Common myeloid progenitor, CD34-positive (primary cell): ENCODE results near the gene SUZ12. TPM values are rescaled to one million over a fixed set of nuclear protein-coding genes. Genes with fewer than 3 reads are reported as not detected.
"Not testable (repeated sequence)": the region's sequence is repeated elsewhere in the genome, so short reads cannot be mapped to it uniquely, and the experiment has no call there.

Source experiments
- CTCF ChIA-PET: fragments of 350-600 bp; sonication (Branson Sonifier 250); formaldehyde crosslinking; loops from one replicate; lab custom pipeline; 2021; ENCODE audit warnings: antibody characterized with exemption; lab: Charles Lee
- POLR2A ChIA-PET: fragments of 350-600 bp; sonication (Branson Sonifier 250); formaldehyde crosslinking; loops from one replicate; lab custom pipeline; 2021; ENCODE audit warnings: antibody characterized with exemption; lab: Charles Lee
- DNase-seq, 3 donors: peaks; one replicate each; pipeline versions ENCODE4 v3.0.0 to v3.0.0-alpha.2; 2013
- H3K27ac ChIP-seq, 2 experiments: 1 replicate in 1 of 2; 2 replicates in 1 of 2; pipeline ENCODE4 v1.7.0; 2013; ENCODE audit warnings: inconsistent platforms in 2 of 2, low read length in 2 of 2, mild to moderate bottlenecking in 2 of 2, low read depth in 1 of 2, moderate library complexity in 1 of 2; ENCODE audit not compliant: severe bottlenecking in 2 of 2, insufficient read depth in 1 of 2, poor library complexity in 1 of 2
- H3K27me3 ChIP-seq, 5 experiments: replicated peaks in 2 of 5; 1 replicate in 3 of 5; 2 replicates in 2 of 5; pipeline versions ENCODE4 v1.6.1 to v1.7.0; 2013; ENCODE audit warnings: low read length in 4 of 5, mild to moderate bottlenecking in 2 of 5, moderate library complexity in 2 of 5, inconsistent platforms in 1 of 5; ENCODE audit not compliant: insufficient read depth in 5 of 5, control insufficient read depth in 4 of 5
- H3K36me3 ChIP-seq, 4 experiments: 1 replicate in 2 of 4; 2 replicates in 2 of 4; pipeline versions ENCODE4 v1.6.1 to v1.7.0; 2013; ENCODE audit warnings: low read length in 3 of 4, control low read depth in 1 of 4, mild to moderate bottlenecking in 1 of 4; ENCODE audit not compliant: control insufficient read depth in 4 of 4, insufficient read depth in 4 of 4
- H3K4me1 ChIP-seq, 4 experiments: 1 replicate in 3 of 4; 2 replicates in 1 of 4; pipeline versions ENCODE4 v1.6.1 to v1.7.1; 2013; ENCODE audit warnings: low read length in 3 of 4, mild to moderate bottlenecking in 3 of 4, control low read depth in 1 of 4, inconsistent platforms in 1 of 4, moderate library complexity in 1 of 4; ENCODE audit not compliant: control insufficient read depth in 4 of 4, insufficient read depth in 4 of 4; ENCODE audit errors: control extremely low read depth in 1 of 4
- H3K4me3 ChIP-seq, 7 experiments: 1 replicate in 4 of 7; 2 replicates in 3 of 7; pipeline versions ENCODE4 v1.5.1 to v1.7.0; 2013; ENCODE audit warnings: mild to moderate bottlenecking in 7 of 7, low read length in 6 of 7, moderate library complexity in 6 of 7, inconsistent platforms in 2 of 7, low read depth in 2 of 7, control low read depth in 1 of 7; ENCODE audit not compliant: insufficient read depth in 4 of 7, control insufficient read depth in 1 of 7; ENCODE audit errors: extremely low read depth in 1 of 7
- H3K9me3 ChIP-seq, 5 experiments: 1 replicate in 4 of 5; 2 replicates in 1 of 5; pipeline versions ENCODE4 v1.6.1 to v1.7.1; 2013; ENCODE audit warnings: low read length in 4 of 5, mild to moderate bottlenecking in 2 of 5, inconsistent platforms in 1 of 5, low read depth in 1 of 5, moderate library complexity in 1 of 5; ENCODE audit not compliant: control insufficient read depth in 4 of 5, insufficient read depth in 2 of 5; ENCODE audit errors: control extremely low read depth in 1 of 5
- WGBS: methylation state at CpG from one replicate; pipeline ENCODE4 v1.1.5; 2013; ENCODE audit not compliant: insufficient coverage; 5-methylcytosine and 5-hydroxymethylcytosine counted together
- polyA plus RNA-seq: library from polyadenylated mRNA; unstranded; fragments of 120-200 nt; gene quantifications from one replicate; pipeline ENCODE4 v1.2.1, GENCODE V29; 2013

The SUZ12 gene
- polyA plus RNA-seq, result 43.2 TPM

DNA sequence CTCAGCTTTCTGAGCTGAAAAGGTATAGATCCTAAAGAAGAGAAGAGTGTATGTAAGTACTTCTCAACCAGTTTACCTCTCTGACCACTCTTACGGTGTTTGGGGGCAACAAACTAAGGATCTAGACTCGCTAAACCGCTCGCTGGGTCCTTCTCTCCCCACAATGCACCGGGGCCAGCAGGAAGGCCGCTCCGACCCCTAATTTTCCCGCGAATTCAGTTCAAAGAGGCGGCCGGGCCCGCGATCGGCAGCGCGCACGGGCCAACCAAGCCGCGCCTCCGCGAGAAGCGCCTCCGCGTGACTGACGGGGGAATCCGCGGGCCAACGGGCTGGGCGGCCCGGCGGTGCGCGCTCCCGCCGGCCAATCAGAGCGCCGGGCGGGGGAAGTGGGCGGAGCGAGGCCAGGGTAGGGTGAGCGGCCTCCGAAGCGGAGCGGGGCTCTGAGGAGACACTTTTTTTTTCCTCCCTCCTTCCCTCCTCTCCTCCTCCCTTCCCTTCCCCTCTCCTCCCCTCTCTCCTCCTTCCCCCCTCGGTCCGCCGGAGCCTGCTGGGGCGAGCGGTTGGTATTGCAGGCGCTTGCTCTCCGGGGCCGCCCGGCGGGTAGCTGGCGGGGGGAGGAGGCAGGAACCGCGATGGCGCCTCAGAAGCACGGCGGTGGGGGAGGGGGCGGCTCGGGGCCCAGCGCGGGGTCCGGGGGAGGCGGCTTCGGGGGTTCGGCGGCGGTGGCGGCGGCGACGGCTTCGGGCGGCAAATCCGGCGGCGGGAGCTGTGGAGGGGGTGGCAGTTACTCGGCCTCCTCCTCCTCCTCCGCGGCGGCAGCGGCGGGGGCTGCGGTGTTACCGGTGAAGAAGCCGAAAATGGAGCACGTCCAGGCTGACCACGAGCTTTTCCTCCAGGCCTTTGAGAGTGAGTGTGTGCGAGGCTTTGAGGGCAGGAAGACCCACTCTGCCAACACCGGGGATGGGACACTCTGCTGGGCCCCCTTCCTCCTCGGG is at the start of gene SUZ12:
Gene SUZ12, plus strand, starts transcription at position 393 of the 995 bp plus-strand sequence. Its CDS starts 240 bp downstream, at position 633.
- CTCF ChIA-PET, result not testable (repeated sequence)
- POLR2A ChIA-PET, result interaction anchor here (0.6 to 1.1 kb wide), 2 partner anchors 26 to 381 kb away, joined by 4 read pairs; no protein-coding TSS in a partner anchor
- 0% methylated on average over 5 of the region's 93 CpGs for WGBS

DNA sequence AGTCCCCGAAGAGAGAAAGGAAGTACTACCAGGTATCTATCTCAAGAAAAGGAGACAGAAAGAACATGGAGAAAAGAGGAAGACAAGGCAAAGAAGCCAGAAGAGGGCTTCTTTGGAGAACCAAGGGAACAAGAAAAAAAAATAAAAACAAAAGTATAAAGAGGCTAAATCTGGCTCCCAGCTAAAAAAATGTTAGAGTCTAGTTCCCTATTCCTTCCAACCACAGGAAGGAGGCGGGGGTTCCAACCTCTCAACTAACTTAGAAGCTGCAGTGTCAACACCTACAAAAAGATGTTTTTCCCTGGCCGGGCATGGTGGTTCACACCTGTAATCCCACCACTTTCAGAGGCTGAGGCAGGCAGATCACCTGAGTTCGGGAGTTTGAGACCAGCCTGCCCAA is 48.7 kb upstream of the SUZ12 start:
- WGBS, result 5% methylated on average over 3 of the region's 4 CpGs
- DNase-seq, result peak; percentile 74 to 92 (median 92)
- Histone ChIP-seq H3K27me3 (no peaks in the 10 kb centered on the region), H3K9me3 (no peaks in the 10 kb centered on the region), H3K27ac (peak overlapping the region; percentile 28 to 54), H3K36me3 (peaks cover 17 to 48% (median 37%) of the 10 kb centered on the region in 4 experiments), H3K4me3 (peak overlapping the region in 4 of 7 experiments; percentile 19 to 37 (median 22)), H3K4me1 (peaks cover 4 to 35% (median 26%) of the 10 kb centered on the region in 4 experiments)
- ChIA-PET POLR2A (no interaction called here), CTCF (interaction anchor here (0.9 to 3.2 kb wide), 4 partner anchors 9 to 23 kb away, joined by 3 to 17 read pairs (median 4); partner anchors contain the start of gene UTP6)

More for the DNA sequence above, at the start of gene SUZ12:
- H3K27me3 ChIP-seq, H3K9me3 ChIP-seq, H3K36me3 ChIP-seq, H3K4me1 ChIP-seq: not testable (repeated sequence)
- Histone ChIP-seq H3K27ac (peak within 1 kb of the TSS; percentile 58 to 79), H3K4me3 (peak within 1 kb of the TSS; percentile 68 to 87 (median 76))
- peak; percentile 83 to 92 (median 89) for DNase-seq

DNA sequence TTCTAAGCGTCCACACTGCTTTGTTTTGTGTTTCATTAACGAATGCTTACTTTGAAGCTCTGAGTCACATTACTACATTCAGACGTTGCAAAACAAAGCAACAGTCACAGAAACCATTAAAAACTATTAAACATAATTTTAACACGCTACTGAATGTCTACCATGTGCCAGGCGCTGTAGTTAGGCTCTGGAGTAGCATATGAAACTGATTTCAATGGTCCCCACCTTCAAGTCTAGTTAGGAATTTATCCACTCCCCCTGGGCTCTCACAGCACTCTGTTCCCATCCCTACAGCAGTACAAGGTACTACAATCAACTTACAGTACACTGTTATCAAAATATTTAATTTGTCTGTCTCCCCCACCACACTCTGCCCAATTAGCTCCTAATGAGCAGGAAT is 35.9 kb upstream of the SUZ12 start:
- peak in 1 of 3 donors; percentile 37 for DNase-seq
- Histone ChIP-seq H3K27me3 (no peaks in the 10 kb centered on the region), H3K4me1 (peaks cover 6 to 18% (median 12%) of the 10 kb centered on the region in 4 experiments), H3K9me3 (no peaks in the 10 kb centered on the region), H3K27ac (peak overlapping the region; percentile 78 to 85), H3K36me3 (peaks cover 12 to 35% (median 23%) of the 10 kb centered on the region in 4 experiments), H3K4me3 (peak overlapping the region; percentile 85 to 100 (median 94))
- ChIA-PET CTCF (interaction anchor here (0.6 to 2.7 kb wide), 5 partner anchors 9 to 342 kb away, joined by 3 to 17 read pairs (median 7); no protein-coding TSS in a partner anchor), POLR2A (interaction anchor here (1.8 kb wide), 1 partner anchor 11 kb away, joined by 7 read pairs; no protein-coding TSS in a partner anchor)
- 25% methylated on average over 5 of the region's 5 CpGs for WGBS

DNA sequence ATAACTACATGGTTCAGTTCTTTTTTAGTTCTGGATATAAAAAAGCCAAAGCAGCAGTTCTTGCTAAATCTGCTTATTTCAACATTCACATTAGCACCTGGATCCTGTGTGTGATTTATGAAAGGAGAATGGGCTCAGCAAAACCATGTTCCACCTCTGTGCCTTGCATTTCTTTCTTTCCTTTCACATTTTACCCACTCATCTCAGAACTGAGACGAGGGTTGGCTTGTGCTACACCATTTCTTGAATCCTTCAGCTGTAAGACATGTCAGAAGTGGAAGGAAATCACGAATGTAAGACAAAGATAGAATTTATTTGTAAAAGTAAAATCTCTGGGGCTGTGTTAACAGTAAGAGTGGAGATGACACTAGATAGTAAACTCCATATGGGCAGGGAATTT is 34.1 kb upstream of the SUZ12 start:
- H3K27me3 ChIP-seq, result no peaks in the 10 kb centered on the region
- peaks cover 8 to 27% (median 20%) of the 10 kb centered on the region in 4 experiments for H3K4me1 ChIP-seq
- ChIA-PET CTCF (interaction anchor here (2.7 to 2.9 kb wide), 2 partner anchors 10 to 16 kb away, joined by 9 to 11 read pairs; no protein-coding TSS in a partner anchor), POLR2A (no interaction called here)
- WGBS, result 57% methylated on average over 1 of the region's 2 CpGs
- no peaks in the 10 kb centered on the region for H3K9me3 ChIP-seq
- peaks cover 6 to 18% (median 13%) of the 10 kb centered on the region in 4 experiments for H3K36me3 ChIP-seq
- H3K27ac ChIP-seq, result no peak overlapping the region
- DNase-seq, result no peak
- peak overlapping the region in 1 of 7 experiments; percentile 24 for H3K4me3 ChIP-seq

DNA sequence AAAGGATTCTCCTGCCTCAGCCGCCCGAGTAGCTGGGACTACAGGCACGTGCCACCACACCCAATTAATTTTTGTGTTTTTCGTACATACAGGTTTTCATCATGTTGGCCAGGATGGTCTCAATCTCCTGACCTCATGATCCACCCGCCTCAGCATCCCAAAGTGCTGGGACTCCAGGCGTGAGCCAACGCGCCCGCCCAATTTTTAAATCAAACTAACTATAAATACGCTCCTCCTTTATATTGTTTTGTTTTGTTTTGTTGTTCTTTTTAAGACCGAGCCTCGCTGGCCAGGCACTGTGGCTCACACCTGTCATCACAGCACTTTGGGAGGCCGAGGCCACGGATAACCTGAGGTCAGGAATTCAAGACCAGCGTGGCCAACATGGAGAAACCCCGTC is 33.4 kb upstream of the SUZ12 start:
- WGBS, result 100% methylated on average over 7 of the region's 16 CpGs
- CTCF ChIA-PET, result interaction anchor here (1.4 to 2.9 kb wide), 2 partner anchors 9 to 23 kb away, joined by 4 to 11 read pairs; no protein-coding TSS in a partner anchor

DNA sequence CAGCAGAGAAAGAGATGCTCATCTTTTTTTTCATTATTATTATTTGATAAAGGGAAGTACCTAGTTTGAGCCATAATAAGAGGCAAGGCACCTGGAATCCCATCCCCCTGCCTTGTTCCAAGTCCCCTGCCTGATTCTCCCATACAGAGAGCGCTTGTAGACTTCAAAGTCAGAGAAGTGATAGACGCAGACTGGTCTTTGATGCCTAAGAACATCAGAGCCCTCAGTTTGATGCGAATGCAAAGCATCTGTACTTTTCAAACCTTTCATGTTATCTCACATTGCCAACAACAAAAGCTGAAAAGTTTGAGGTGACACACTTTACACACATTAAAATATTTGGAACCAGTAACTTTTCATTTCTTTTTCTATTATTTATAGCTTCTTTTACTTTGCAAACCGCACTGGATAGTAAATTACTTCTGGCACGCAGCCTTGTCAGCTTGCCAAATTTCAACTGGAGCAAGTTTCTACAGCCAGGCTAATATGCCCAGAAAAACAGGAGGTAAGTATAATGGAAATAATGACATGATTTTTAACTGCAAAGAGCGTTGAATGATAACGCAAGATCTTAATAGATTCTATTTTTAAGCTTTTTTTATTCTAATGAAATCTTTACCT is 29.4 kb upstream of the SUZ12 start:
- Histone ChIP-seq H3K9me3 (no peaks in the 10 kb centered on the region), H3K27ac (peak overlapping the region; percentile 4 to 61), H3K27me3 (no peaks in the 10 kb centered on the region), H3K4me1 (peaks cover 3 to 28% (median 20%) of the 10 kb centered on the region in 4 experiments), H3K4me3 (peak overlapping the region in 4 of 7 experiments; percentile 31 to 64 (median 48)), H3K36me3 (no peaks in the 10 kb centered on the region)
- CTCF ChIA-PET, result interaction anchor here (0.9 kb wide), 1 partner anchor 28 kb away, joined by 3 read pairs; no protein-coding TSS in a partner anchor
- POLR2A ChIA-PET, result no interaction called here
- peak; percentile 67 to 87 (median 86) for DNase-seq
- WGBS, result 5% methylated on average over 4 of the region's 7 CpGs

More for the DNA sequence above, 33.4 kb upstream of the SUZ12 start:
- peaks cover 11 to 34% (median 27%) of the 10 kb centered on the region in 4 experiments for H3K4me1 ChIP-seq
- H3K36me3 ChIP-seq, result peaks cover 4 to 11% (median 8%) of the 10 kb centered on the region in 4 experiments
- no peaks in the 10 kb centered on the region for H3K27me3 ChIP-seq
- POLR2A ChIA-PET, result no interaction called here
- H3K9me3 ChIP-seq, result no peaks in the 10 kb centered on the region
- H3K27ac ChIP-seq, result no peak overlapping the region
- no peak overlapping the region for H3K4me3 ChIP-seq
- no peak for DNase-seq
